Right lobe of liver (tissue), 6 donors: ENCODE data around the gene DDX31. TPM values are rescaled to one million over a fixed set of nuclear protein-coding genes. Genes with fewer than 3 reads are reported as not detected.

ENCODE experiments used
- ATAC-seq, 4 donors: fragments of 200-7000 bp; cut with Tn5 transposase; one replicate each; pipeline ENCODE4 v1.9.1; 2020; ENCODE audit warnings: mild to moderate bottlenecking in 4 of 4, moderate library complexity in 4 of 4
- DNase-seq, 3 donors: peaks; one replicate each; pipeline ENCODE4 v3.0.0-alpha.2; 2020
- H3K27ac ChIP-seq, 3 donors: fragments of 200-600 bp; one replicate each; pipeline ENCODE4 v1.8.0; 2022
- H3K27me3 ChIP-seq, 2 donors: fragments of 200-600 bp; one replicate each; pipeline ENCODE4 v1.8.0; 2022
- H3K36me3 ChIP-seq, 4 donors: fragments of 200-600 bp; sonication (generic) in 1 of 4; one replicate each; pipeline versions ENCODE4 v1.5.1 to v1.8.0; 2017 to 2022; ENCODE audit warnings: control low read depth in 1 of 4
- H3K4me1 ChIP-seq, 4 donors: fragments of 200-600 bp; sonication (generic) in 1 of 4; one replicate each; pipeline versions ENCODE4 v1.5.1 to v1.8.0; 2017 to 2022; ENCODE audit warnings: control low read depth in 1 of 4
- H3K4me3 ChIP-seq, 3 donors: fragments of 200-600 bp; one replicate each; pipeline ENCODE4 v1.8.0; 2022
- H3K9me3 ChIP-seq, 4 donors: fragments of 200-600 bp; sonication (generic) in 1 of 4; one replicate each; pipeline versions ENCODE4 v1.5.1 to v1.8.0; 2017 to 2022; ENCODE audit warnings: control low read depth in 1 of 4
- POLR2A ChIP-seq: fragments of 450-650 bp; IDR thresholded peaks from one replicate; pipeline ENCODE4 v1.6.1; 2017; ENCODE audit warnings: antibody characterized with exemption, mild to moderate bottlenecking
- WGBS: methylation state at CpG from one replicate; pipeline ENCODE4 v1.1.6; 2018; ENCODE audit warnings: low coverage, low lambda C conversion rate; ENCODE audit not compliant: insufficient coverage; ENCODE audit errors: missing lambda C conversion rate; 5-methylcytosine and 5-hydroxymethylcytosine counted together
- intact Hi-C, 2 donors: fragments of 100-400 bp; cut with DNase I; formaldehyde crosslinking; loops; one replicate each; pipeline versions ENCODE4 v1.11.2 to v1.14.1; 2022
- total RNA-seq, 6 experiments: library from RNA; depleted of rRNA in 2 of 6; stranded (reverse); fragments of >200 nt in 2 of 6; fragmentation: NEBNext Ultra II Directional in 3 of 6; extraction: Animal tissue kit (Norgen Biotek cat#: 25700) in 3 of 6; gene quantifications; one replicate each; pipeline versions ENCODE4 v1.1.0 to v1.2.4, GENCODE V29; 2016 to 2023
- TF ChIP-seq, protein P1 (sequence below), 4 donors: fragments of 200-600 bp in 3 of 4; fragments of 450-650 bp in 1 of 4; IDR thresholded peaks; one replicate each; pipeline versions ENCODE4 v1.5.1 to v1.8.0; 2016 to 2022; ENCODE audit warnings: antibody characterized with exemption in 4 of 4, mild to moderate bottlenecking in 2 of 4
- donor health status: DM: no; HTN: yes; CAD: no.
- donor health status: DM: no; HTN: no; CAD: no.
- donor health status: DM: no; HTN: no; CAD: no.
- donor health status: DM: no; HTN: yes; CAD: no.
- donor health status: DM: no; HTN: yes; CAD: no.

DDX31 gene
- total RNA-seq, 6 experiments from 2014 or later: 7.1 to 8.7 (median 8.0) TPM

DNA sequence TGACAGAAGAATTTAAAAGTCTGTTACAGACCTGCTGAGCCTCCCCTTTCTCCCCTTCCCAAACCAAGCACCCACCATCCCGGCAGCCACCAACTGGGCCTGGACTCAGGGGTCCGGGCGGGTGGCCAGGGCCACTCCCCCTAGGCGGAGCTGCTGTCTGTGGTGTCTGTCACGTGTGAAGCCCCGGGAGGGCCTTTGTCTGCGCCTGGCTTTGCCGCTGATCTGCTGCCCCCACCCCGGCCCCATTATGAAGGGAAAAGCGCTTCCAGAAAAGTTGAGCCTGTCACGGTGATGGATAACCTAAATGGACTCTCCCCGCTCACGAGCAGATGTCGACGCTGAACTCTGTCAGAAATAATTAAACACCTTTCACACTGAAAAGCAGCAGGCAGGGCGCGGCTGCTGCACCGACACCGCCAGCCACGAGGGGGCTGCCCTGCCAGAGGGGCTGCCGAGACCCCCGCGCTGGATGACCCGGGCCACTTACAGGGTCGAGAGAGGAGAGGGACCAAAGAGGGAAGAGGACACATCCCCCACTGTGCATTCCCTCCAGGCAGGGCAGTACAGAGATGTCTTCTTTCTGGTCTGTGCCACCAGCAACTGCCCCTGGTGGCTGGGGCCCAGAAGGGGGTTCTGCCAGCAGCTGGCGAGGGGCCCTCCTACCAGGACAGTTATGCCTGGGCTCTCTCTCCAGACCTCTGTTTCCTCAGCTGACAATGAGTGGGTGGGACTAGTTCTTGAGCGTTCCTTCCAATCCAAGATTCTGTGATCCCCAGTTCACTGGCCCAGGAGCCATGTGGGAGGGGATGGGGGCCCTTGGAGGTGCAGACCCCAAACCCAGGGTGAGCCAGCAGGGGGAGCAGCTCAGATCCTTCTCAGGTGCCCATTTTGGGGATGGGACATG lies 123.4 kb downstream of the DDX31 start:
- TF ChIP-seq POLR2A: no peak
- TF ChIP-seq, protein P1, sequence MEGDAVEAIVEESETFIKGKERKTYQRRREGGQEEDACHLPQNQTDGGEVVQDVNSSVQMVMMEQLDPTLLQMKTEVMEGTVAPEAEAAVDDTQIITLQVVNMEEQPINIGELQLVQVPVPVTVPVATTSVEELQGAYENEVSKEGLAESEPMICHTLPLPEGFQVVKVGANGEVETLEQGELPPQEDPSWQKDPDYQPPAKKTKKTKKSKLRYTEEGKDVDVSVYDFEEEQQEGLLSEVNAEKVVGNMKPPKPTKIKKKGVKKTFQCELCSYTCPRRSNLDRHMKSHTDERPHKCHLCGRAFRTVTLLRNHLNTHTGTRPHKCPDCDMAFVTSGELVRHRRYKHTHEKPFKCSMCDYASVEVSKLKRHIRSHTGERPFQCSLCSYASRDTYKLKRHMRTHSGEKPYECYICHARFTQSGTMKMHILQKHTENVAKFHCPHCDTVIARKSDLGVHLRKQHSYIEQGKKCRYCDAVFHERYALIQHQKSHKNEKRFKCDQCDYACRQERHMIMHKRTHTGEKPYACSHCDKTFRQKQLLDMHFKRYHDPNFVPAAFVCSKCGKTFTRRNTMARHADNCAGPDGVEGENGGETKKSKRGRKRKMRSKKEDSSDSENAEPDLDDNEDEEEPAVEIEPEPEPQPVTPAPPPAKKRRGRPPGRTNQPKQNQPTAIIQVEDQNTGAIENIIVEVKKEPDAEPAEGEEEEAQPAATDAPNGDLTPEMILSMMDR (IDR thresholded peaks at IDR 0.05): peak in 2 of 4 donors; percentile 6 to 12
- H3K36me3 ChIP-seq: no peaks in the 10 kb centered on the region
- peak; percentile 33 to 44 (median 38) for ATAC-seq
- no peaks in the 10 kb centered on the region for H3K27me3 ChIP-seq
- H3K4me3 ChIP-seq: no peak overlapping the region
- H3K27ac ChIP-seq: no peak overlapping the region
- no peaks in the 10 kb centered on the region for H3K4me1 ChIP-seq
- WGBS: 4% methylated on average over 17 of the region's 27 CpGs
- intact Hi-C loops: no loop called here
- no peak for DNase-seq
- no peaks in the 10 kb centered on the region for H3K9me3 ChIP-seq

- DNase-seq: no peak
- H3K4me1 ChIP-seq: no peaks in the 10 kb centered on the region
- no peaks in the 10 kb centered on the region for H3K9me3 ChIP-seq
- no peak overlapping the region for H3K4me3 ChIP-seq
- H3K36me3 ChIP-seq: no peaks in the 10 kb centered on the region
- no peak overlapping the region for H3K27ac ChIP-seq
- intact Hi-C loops: no loop called here
- TF ChIP-seq POLR2A: no peak
- TF ChIP-seq, protein P1 (IDR thresholded peaks at IDR 0.05): no peak
- no peaks in the 10 kb centered on the region for H3K27me3 ChIP-seq
- 77% methylated on average over 8 of the region's 9 CpGs for WGBS
- no peak for ATAC-seq
These were observed 124.2 kb downstream of the DDX31 start for GRCh38 chr9:132545578-132545977.

DNA sequence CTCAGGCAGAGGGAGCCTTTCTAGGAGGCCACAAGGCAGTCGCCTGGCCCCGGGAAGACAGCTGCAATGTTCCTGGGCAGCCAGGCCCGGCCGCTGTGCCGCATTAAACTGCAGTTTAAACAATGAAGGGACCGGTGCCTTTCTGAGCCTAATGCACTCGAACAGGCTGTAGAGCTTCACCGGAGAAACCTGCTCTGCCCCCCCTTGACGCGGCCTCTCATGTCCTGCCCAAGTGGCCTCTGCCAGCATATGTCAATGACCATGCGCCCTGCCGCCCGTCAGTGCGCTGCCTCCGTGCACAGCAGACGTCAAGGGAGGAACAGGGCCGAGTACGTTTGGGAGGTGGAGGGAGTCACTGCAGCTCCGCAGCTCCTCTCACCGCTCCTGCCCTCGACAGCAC lies 125.8 kb downstream of the DDX31 start:
- ATAC-seq (no peak), DNase-seq (no peak)
- no peaks in the 10 kb centered on the region for H3K4me1 ChIP-seq
- WGBS: 67% methylated on average over 3 of the region's 21 CpGs
- no peaks in the 10 kb centered on the region for H3K36me3 ChIP-seq
- H3K9me3 ChIP-seq: no peaks in the 10 kb centered on the region
- no peak overlapping the region for H3K27ac ChIP-seq
- no peak overlapping the region for H3K4me3 ChIP-seq
- intact Hi-C loops: no loop called here
- TF ChIP-seq, protein P1 (IDR thresholded peaks at IDR 0.05): no peak
- no peak for TF ChIP-seq POLR2A
- no peaks in the 10 kb centered on the region for H3K27me3 ChIP-seq

DNA sequence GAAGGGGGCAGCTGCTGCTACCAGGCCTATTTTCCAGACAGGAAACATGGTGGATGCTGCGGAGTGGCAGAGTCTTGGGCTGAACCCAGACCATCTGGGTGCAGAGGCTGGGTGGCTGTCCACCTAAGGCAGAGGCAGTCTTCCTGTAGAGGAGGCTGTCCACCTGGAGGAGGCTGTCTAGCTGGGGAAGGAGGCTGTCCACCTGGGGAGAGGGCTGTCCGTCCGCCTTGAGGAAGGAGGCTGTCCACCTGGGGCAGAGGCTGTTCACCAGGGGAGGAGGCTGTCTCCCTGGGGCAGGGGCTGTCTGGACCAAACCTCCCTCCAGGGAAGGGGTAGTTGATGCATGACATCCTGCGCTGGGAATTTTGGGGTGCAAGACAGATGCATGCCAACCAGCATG lies 126.5 kb downstream of the DDX31 start:
- intact Hi-C loops: no loop called here
- H3K9me3 ChIP-seq: no peaks in the 10 kb centered on the region
- no peak for TF ChIP-seq POLR2A
- TF ChIP-seq, protein P1 (IDR thresholded peaks at IDR 0.05): no peak
- 80% methylated on average over 3 of the region's 4 CpGs for WGBS
- H3K36me3 ChIP-seq: no peaks in the 10 kb centered on the region
- H3K27ac ChIP-seq: no peak overlapping the region
- H3K27me3 ChIP-seq: no peaks in the 10 kb centered on the region
- no peaks in the 10 kb centered on the region for H3K4me1 ChIP-seq
- H3K4me3 ChIP-seq: no peak overlapping the region
- DNase-seq (no peak), ATAC-seq (no peak)

Other genes starting within 250 kb of the DDX31 start
- not detected for gene BARHL1, start 87.4 kb downstream of the DDX31 start, total RNA-seq
- gene GTF3C4, start 481 bp upstream of the DDX31 start, total RNA-seq: 1 to 10 TPM; 4.6 to 6.1 (median 5.5) TPM
- gene AK8, start 208.3 kb upstream of the DDX31 start, total RNA-seq: under 1 TPM in 2 of 6 experiments, not detected in 4; 0.12 TPM
- 1 to 10 TPM in 5 of 6 experiments, under 1 TPM in 1; 0.86 to 2.0 (median 1.3) TPM for gene SPACA9, start 208.9 kb upstream of the DDX31 start, total RNA-seq